ENCODE data around the gene A2M. TPM values are rescaled to one million over a fixed set of nuclear protein-coding genes. Genes with fewer than 3 reads are reported as not detected.

The A2M gene
- total RNA-seq (2021; fragmentation: NEBNext Ultra II Directional; extraction: Animal tissue kit (Norgen Biotek cat#: 25700)) (not detected in 2 replicates), polyA plus RNA-seq (2011; rRNA removed) (0.15 and 0.27 TPM in 2 replicates), polyA minus RNA-seq (2011; rRNA and poly(A)+ RNA removed) (0.16 and 0.76 TPM in 2 replicates)
- polyA plus RNA-seq (2011; cell fraction: cytosol; rRNA removed) = 0.78 TPM
- 0.11 TPM for polyA plus RNA-seq (2011; cell fraction: nucleus; rRNA removed)
- 0.48 to 1.6 TPM (median 0.87 TPM) in 4 replicates for polyA plus RNA-seq (2012, experiment 1 of 2)
- 0.31 TPM for polyA plus RNA-seq (2012, experiment 2 of 2)
- 0.04 TPM for polyA plus RNA-seq (2013, experiment 1 of 2)
- polyA plus RNA-seq (2013, experiment 2 of 2) = 0.06 TPM
- polyA minus RNA-seq (2011; cell fraction: cytosol; rRNA and poly(A)+ RNA removed) = not detected
- 1.00 TPM for polyA minus RNA-seq (2011; cell fraction: nucleus; rRNA and poly(A)+ RNA removed)
- long read RNA-seq, experiment 1 = 0 reads
- long read RNA-seq, experiment 2 = 0 reads

DNA sequence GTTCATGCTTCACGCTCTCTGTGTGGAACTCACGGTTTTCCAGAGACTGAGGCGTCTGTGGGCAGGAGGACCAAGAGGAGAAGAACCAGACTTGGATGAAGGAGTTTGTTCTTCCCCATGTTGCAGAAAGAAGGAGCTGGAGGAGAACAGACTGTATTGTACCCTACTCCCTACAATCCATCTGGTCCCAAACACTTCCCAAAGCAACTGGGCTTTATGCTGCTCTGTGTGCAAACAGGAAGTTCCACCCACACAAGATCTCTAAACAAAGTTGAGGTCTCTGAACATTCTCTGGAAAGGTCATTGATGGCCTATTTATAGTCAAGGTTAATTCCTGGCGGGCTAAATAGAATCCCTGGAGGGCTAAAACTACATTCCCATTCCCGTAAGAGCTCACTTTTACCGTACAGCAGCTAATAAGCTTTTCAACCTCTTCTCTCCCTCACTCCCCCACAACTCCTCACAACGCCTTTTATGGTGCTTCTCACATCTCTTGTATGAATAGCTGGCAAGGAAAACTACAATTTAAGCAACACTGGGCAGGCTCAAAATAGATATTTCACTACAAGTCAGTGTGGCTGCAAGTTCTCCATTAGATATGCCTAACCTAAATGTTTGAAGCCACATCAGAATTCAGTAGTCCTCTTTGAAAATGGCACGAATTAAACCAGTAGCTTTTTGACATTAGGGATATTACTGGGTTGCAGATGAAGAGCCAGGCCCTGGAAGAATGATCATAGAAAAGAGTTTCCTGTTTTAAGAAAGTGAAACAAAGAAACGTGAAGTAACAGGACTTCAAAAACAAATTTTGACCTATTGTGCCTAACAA lies at the start of gene A2M:
Gene A2M (minus strand): TSS at position 189 of the 829 bp plus-strand sequence. CDS start 70 bp downstream, at position 119.
- no peak for FAIRE-seq
- CTCF ChIA-PET (ENCODE audit: partially characterized antibody) = interaction anchor here (0.6 to 1.2 kb wide), 3 partner anchors 12 to 126 kb away, joined by 3 read pairs; partner anchors contain the start of gene KLRG1

More for the DNA sequence above, at the start of gene A2M:
- H2BK12ac ChIP-seq (ENCODE audit: low read depth, low read length) = no peak within 1 kb of the TSS
- H3K36me3 ChIP-seq (ENCODE audit: control insufficient read depth in 2 of 4, insufficient read depth in 4 of 4, low read length in 3 of 4) = no peaks in the 10 kb centered on the region
- no peak for DNase-seq (ENCODE audit: low read depth in 1 of 2, low spot score in 2 of 2)
- no peak within 1 kb of the TSS for H2AFZ ChIP-seq (ENCODE audit: low read length)
- no peak within 1 kb of the TSS for H2BK120ac ChIP-seq (replicated peaks; ENCODE audit: low read depth, low read length)
- H3K9ac ChIP-seq (replicated peaks in 1 of 4; ENCODE audit: extremely low read depth in 1 of 4, low read depth in 3 of 4, low read length in 3 of 4) = no peak within 1 kb of the TSS
- H2BK5ac ChIP-seq (ENCODE audit: low read depth, low read length) = no peak within 1 kb of the TSS
- no peak within 1 kb of the TSS for H4K5ac ChIP-seq (ENCODE audit: insufficient read length, low read depth, low read length)
- H3K79me2 ChIP-seq (ENCODE audit: control insufficient read depth in 1 of 2, insufficient read depth in 2 of 2, low read length in 2 of 2) = no peaks in the 10 kb centered on the region
- no peak within 1 kb of the TSS for H4K91ac ChIP-seq (replicated peaks; ENCODE audit: insufficient read length, low read length)
- no peak within 1 kb of the TSS for H3K56ac ChIP-seq (replicated peaks; ENCODE audit: insufficient read length, low read depth, low read length)
- no peaks in the 10 kb centered on the region for H3K9me3 ChIP-seq (ENCODE audit: insufficient read depth in 2 of 2, low read depth in 1 of 2, low read length in 1 of 2)
- H3K27me3 ChIP-seq (replicated peaks in 1 of 4; ENCODE audit: control insufficient read depth in 3 of 4, extremely low read depth in 1 of 4, insufficient read depth in 3 of 4, low read length in 3 of 4) = no peaks in the 10 kb centered on the region
- H3K4me3 ChIP-seq (ENCODE audit: extremely low read depth in 1 of 4, insufficient read depth in 2 of 4, low read depth in 3 of 4, low read length in 4 of 4) = no peak within 1 kb of the TSS
- H2BK15ac ChIP-seq (ENCODE audit: low read length) = no peak within 1 kb of the TSS
- WGBS, 2 experiments (ENCODE audit: extremely low coverage in 1 of 2, insufficient coverage in 1 of 2, insufficient read length in 1 of 2, insufficient replicate concordance in 2 of 2, low coverage in 1 of 2, low lambda C conversion rate in 2 of 2, missing lambda C conversion rate in 1 of 2) = 81 to 100% methylated on average over 1 to 9 of the region's 9 CpGs
- no peak within 1 kb of the TSS for H3K4ac ChIP-seq (replicated peaks; ENCODE audit: insufficient read length, low read depth, low read length)
- no peak within 1 kb of the TSS for H3K18ac ChIP-seq (ENCODE audit: extremely low read depth, low read length)
- POLR2A ChIA-PET (ENCODE audit: partially characterized antibody) = interaction anchor here (1.0 kb wide), 1 partner anchor 10 kb away, joined by 3 read pairs; no protein-coding TSS in a partner anchor
- TF ChIP-seq NRF1 (IDR thresholded peaks at IDR 0.05; ENCODE audit: low read depth, low read length) (no peak), SP2 (IDR thresholded peaks at IDR 0.05; ENCODE audit: low read length) (no peak), CTBP2 (IDR thresholded peaks at IDR 0.05; ENCODE audit: borderline replicate concordance, insufficient read depth, insufficient read length, low read length) (no peak), GTF2F1 (IDR thresholded peaks at IDR 0.05; ENCODE audit: borderline replicate concordance, low read depth, low read length) (no peak), HDAC2 (IDR thresholded peaks at IDR 0.05; ENCODE audit: borderline replicate concordance in 1 of 2, low read depth in 2 of 2, low read length in 2 of 2) (no peak), KDM1A (IDR thresholded peaks at IDR 0.05; ENCODE audit: borderline replicate concordance, low read length) (no peak)
- no peaks in the 10 kb centered on the region; a peak in 1 of 7 replicates for H3K4me1 ChIP-seq (replicated peaks in 1 of 4; ENCODE audit: control insufficient read depth in 3 of 4, insufficient read depth in 4 of 4, low read length in 3 of 4)
- H2AK5ac ChIP-seq (ENCODE audit: low read depth, low read length) = no peak within 1 kb of the TSS
- no peak within 1 kb of the TSS for H3K23ac ChIP-seq (ENCODE audit: insufficient read length)
- no peaks in the 10 kb centered on the region; the same call in 1 of the 2 replicates for H3K23me2 ChIP-seq (ENCODE audit: low read depth, low read length)
- no peak within 1 kb of the TSS for H4K8ac ChIP-seq (ENCODE audit: extremely low read depth, insufficient read depth, low read length)
- H4K20me1 ChIP-seq (replicated peaks in 1 of 2; ENCODE audit: control insufficient read depth in 1 of 2, insufficient read depth in 2 of 2, low read length in 2 of 2) = no peaks in the 10 kb centered on the region
- no peak within 1 kb of the TSS for H3K27ac ChIP-seq (ENCODE audit: low read depth, low read length)
- no peak within 1 kb of the TSS for H3K14ac ChIP-seq (ENCODE audit: insufficient read length)
- no peak within 1 kb of the TSS for H3K4me2 ChIP-seq (ENCODE audit: insufficient read depth in 1 of 2, low read depth in 2 of 2, low read length in 2 of 2)
- no peak within 1 kb of the TSS for H2BK20ac ChIP-seq (ENCODE audit: low read length)
- H3K79me1 ChIP-seq (ENCODE audit: low read depth, low read length) = no peaks in the 10 kb centered on the region

All from H1 (cell line).